HL-60 (cell line): ENCODE data around the gene CDK17.
A peak's percentile ranks its signal among the peaks of the same experiment; 100 is the strongest.

Experiments used
- DNase-seq, 2 experiments: peaks; one replicate each; pipeline ENCODE4 v3.0.0-alpha.2; 2010 to 2020; ENCODE audit warnings: low read depth in 1 of 2, low spot score in 1 of 2
- H3K27ac ChIP-seq: fragments of 250-450 bp; sonication (Bioruptor Pico); replicated peaks from 2 replicates; pipeline ENCODE4 v1.5.1; 2020; ENCODE audit warnings: mild to moderate bottlenecking, moderate library complexity
- H3K27me3 ChIP-seq: fragments of 250-450 bp; sonication (Bioruptor Pico); 2 replicates; pipeline ENCODE4 v1.5.1; 2021; ENCODE audit warnings: mild to moderate bottlenecking, moderate library complexity; ENCODE audit not compliant: insufficient read depth, poor library complexity, severe bottlenecking
- H3K4me3 ChIP-seq: replicated peaks from 2 replicates; pipeline ENCODE4 v1.5.1; 2011; ENCODE audit warnings: mild to moderate bottlenecking, control low read depth, low read length; ENCODE audit not compliant: insufficient read depth
- CTCF ChIP-seq: IDR thresholded peaks from one replicate; pipeline ENCODE4 v1.5.1; 2011; ENCODE audit warnings: low read length, control low read depth, inconsistent platforms; ENCODE audit not compliant: insufficient read depth
- GABPA ChIP-seq: IDR thresholded peaks from 2 replicates; pipeline ENCODE4 v1.6.1; 2012; ENCODE audit warnings: low read depth
- POLR2AphosphoS5 ChIP-seq: IDR thresholded peaks from 2 replicates; pipeline ENCODE4 v1.6.1; 2012; ENCODE audit warnings: low read depth
- SPI1 ChIP-seq: IDR thresholded peaks from 2 replicates; pipeline ENCODE4 v1.6.1; 2012; ENCODE audit warnings: low read depth, mild to moderate bottlenecking, borderline replicate concordance
- TF ChIP-seq, protein P1 (sequence below): IDR thresholded peaks from 2 replicates; pipeline ENCODE4 v1.6.1; 2012; ENCODE audit warnings: low read depth; ENCODE audit not compliant: insufficient replicate concordance

The CDK17 gene

DNA sequence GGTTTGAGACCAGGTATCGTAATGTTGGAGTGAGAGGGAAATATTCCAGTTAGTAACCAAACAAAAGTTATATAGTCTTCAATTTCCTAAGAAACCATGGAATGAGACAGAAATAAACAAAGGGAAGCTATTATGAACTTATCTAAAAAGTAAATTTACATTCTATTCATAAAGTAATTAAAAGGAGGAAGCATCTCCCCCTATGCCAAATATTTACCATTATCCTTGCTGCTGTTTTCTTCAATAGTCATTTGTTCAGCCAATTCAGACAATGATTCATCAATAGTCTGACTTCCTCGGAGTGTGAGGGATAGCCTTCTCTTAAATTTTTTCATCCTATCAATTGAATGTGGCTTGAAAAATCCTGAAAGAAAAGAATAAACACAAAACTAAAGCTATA, 65.7 kb downstream of the CDK17 start:
- no peak for DNase-seq
- Histone ChIP-seq H3K27ac (no peak overlapping the region), H3K4me3 (no peak overlapping the region), H3K27me3 (no peaks in the 10 kb centered on the region)
- no peak for TF ChIP-seq CTCF

- no peak overlapping the region for H3K4me3 ChIP-seq
- DNase-seq = no peak
- H3K27me3 ChIP-seq = no peaks in the 10 kb centered on the region
- no peak for TF ChIP-seq GABPA
- peak overlapping the region; percentile 72 for H3K27ac ChIP-seq
Measured at GRCh38 chr12:96329545-96329944, 70.7 kb downstream of the CDK17 start.

DNA sequence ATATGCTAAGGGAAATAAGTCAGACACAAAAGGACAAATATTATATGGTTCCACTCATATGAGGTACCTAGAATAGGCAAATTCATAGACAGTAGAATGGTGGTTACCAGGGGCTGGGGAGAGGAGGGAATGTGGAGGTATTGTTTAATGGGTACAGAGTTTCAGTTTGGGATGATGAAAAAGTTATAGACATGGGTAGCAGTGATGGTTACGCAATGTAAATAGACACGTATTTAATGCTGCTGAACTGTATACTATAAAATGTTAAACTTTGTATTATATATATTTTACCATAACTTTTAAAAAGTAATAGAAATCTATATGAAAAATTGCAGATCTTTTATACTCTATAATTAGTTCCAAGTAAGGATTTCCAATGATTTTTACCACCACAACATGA, 71.2 kb downstream of the CDK17 start:
- Histone ChIP-seq H3K27ac (peak overlapping the region; percentile 72), H3K4me3 (no peak overlapping the region), H3K27me3 (no peaks in the 10 kb centered on the region)
- DNase-seq = no peak
- TF ChIP-seq GABPA = no peak
- TF ChIP-seq SPI1 = no peak
- TF ChIP-seq POLR2AphosphoS5 = no peak
- TF ChIP-seq, protein P1, sequence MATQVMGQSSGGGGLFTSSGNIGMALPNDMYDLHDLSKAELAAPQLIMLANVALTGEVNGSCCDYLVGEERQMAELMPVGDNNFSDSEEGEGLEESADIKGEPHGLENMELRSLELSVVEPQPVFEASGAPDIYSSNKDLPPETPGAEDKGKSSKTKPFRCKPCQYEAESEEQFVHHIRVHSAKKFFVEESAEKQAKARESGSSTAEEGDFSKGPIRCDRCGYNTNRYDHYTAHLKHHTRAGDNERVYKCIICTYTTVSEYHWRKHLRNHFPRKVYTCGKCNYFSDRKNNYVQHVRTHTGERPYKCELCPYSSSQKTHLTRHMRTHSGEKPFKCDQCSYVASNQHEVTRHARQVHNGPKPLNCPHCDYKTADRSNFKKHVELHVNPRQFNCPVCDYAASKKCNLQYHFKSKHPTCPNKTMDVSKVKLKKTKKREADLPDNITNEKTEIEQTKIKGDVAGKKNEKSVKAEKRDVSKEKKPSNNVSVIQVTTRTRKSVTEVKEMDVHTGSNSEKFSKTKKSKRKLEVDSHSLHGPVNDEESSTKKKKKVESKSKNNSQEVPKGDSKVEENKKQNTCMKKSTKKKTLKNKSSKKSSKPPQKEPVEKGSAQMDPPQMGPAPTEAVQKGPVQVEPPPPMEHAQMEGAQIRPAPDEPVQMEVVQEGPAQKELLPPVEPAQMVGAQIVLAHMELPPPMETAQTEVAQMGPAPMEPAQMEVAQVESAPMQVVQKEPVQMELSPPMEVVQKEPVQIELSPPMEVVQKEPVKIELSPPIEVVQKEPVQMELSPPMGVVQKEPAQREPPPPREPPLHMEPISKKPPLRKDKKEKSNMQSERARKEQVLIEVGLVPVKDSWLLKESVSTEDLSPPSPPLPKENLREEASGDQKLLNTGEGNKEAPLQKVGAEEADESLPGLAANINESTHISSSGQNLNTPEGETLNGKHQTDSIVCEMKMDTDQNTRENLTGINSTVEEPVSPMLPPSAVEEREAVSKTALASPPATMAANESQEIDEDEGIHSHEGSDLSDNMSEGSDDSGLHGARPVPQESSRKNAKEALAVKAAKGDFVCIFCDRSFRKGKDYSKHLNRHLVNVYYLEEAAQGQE = no peak
- TF ChIP-seq CTCF = no peak

DNA sequence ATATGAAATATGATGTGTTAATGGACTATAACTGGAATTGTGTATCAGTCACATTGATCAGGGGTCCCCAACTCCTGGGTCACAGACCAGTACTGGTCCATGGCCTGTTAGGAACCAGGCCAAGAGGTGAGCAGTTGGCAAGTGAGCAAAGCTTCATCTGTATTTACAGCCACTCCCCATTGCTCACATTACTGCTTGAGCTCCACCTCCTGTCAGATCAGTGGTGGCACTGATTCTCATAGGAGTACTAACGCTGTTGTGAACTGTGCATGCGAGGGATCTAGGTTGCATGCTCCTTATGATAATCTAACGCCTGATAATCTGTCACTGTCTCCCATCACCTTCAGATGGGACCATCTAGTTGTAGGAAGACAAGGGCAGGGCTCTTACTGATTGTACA, 72.3 kb downstream of the CDK17 start:
- Histone ChIP-seq H3K27ac (no peak overlapping the region), H3K27me3 (no peaks in the 10 kb centered on the region), H3K4me3 (no peak overlapping the region)
- no peak for DNase-seq
- no peak for TF ChIP-seq GABPA
- no peak for TF ChIP-seq POLR2AphosphoS5
- TF ChIP-seq SPI1 = no peak
- TF ChIP-seq CTCF = no peak
- TF ChIP-seq, protein P1 = no peak
